SK-N-SH (cell line): Measurements from ENCODE around the gene ZFYVE9. TPM values are rescaled to one million over a fixed set of nuclear protein-coding genes. Genes with fewer than 3 reads are reported as not detected.

Experiments
- CTCF ChIA-PET: fragments of 300-600, 350-600 bp; formaldehyde crosslinking; extraction: SDS; loops from one replicate; lab custom pipeline; 2021; lab: Yijun Ruan, JAX
- POLR2A ChIA-PET: fragments of 350-600 bp; sonication (Branson Sonifier 250); formaldehyde crosslinking; extraction: SDS; loops from one replicate; lab custom pipeline; 2020; ENCODE audit warnings: antibody characterized with exemption, inconsistent platforms; lab: Yijun Ruan, JAX
- DNase-seq: peaks from one replicate; pipeline ENCODE4 v3.0.0; 2012
- H2AFZ ChIP-seq: fragments of 200-600 bp; sonication (generic); 2 replicates; pipeline ENCODE4 v1.8.1; 2016; ENCODE audit warnings: antibody characterized with exemption, mild to moderate bottlenecking, low read depth
- H3F3A ChIP-seq: fragments of 200-600 bp; sonication (generic); replicated peaks from 2 replicates; pipeline ENCODE3; 2016; ENCODE audit warnings: antibody characterized with exemption, mild to moderate bottlenecking; ENCODE audit not compliant: insufficient read depth
- H3K27ac ChIP-seq, 2 experiments: fragments of 200-500 bp in 1 of 2; fragments of 200-600 bp in 1 of 2; sonication (Bioruptor generic) in 1 of 2; sonication (generic), shearing (Covaris generic) in 1 of 2; 2 replicates each; pipeline versions ENCODE4 v1.5.1 to v1.6.1; 2014 to 2016; ENCODE audit warnings: low read depth in 2 of 2, inconsistent platforms in 1 of 2, low read length in 1 of 2, mild to moderate bottlenecking in 1 of 2, mixed read lengths in 1 of 2
- H3K27me3 ChIP-seq: fragments of 200-600 bp; sonication (generic), shearing (Covaris generic); 2 replicates; pipeline ENCODE4 v1.6.1; 2016; ENCODE audit warnings: mixed run types; ENCODE audit not compliant: insufficient read depth
- H3K36me3 ChIP-seq, 2 experiments: fragments of 200-500 bp in 1 of 2; fragments of 200-600 bp in 1 of 2; sonication (Bioruptor generic) in 1 of 2; sonication (generic) in 1 of 2; replicated peaks in 1 of 2; 2 replicates each; pipeline versions ENCODE3 to v1.5.1; 2014 to 2016; ENCODE audit warnings: low read length in 1 of 2, mild to moderate bottlenecking in 1 of 2; ENCODE audit not compliant: insufficient read depth in 2 of 2, control insufficient read depth in 1 of 2
- H3K4me1 ChIP-seq, 2 experiments: fragments of 200-500 bp in 1 of 2; fragments of 200-600 bp in 1 of 2; sonication (Bioruptor generic) in 1 of 2; sonication (generic), shearing (Covaris generic) in 1 of 2; 2 replicates each; pipeline versions ENCODE4 v1.5.1 to v1.6.1; 2014 to 2016; ENCODE audit warnings: low read depth in 1 of 2, low read length in 1 of 2, mixed run types in 1 of 2; ENCODE audit not compliant: insufficient read depth in 2 of 2, control insufficient read depth in 1 of 2
- H3K4me2 ChIP-seq: fragments of 200-600 bp; sonication (generic), shearing (Covaris generic); 2 replicates; pipeline ENCODE4 v1.6.1; 2017; ENCODE audit warnings: mixed run types
- H3K4me3 ChIP-seq, 2 experiments: fragments of 200-500 bp in 1 of 2; fragments of 200-600 bp in 1 of 2; sonication (Bioruptor generic) in 1 of 2; sonication (generic), shearing (Covaris generic) in 1 of 2; 2 replicates each; pipeline versions ENCODE4 v1.5.1 to v1.8.1; 2014 to 2016; ENCODE audit warnings: low read depth in 2 of 2, inconsistent platforms in 1 of 2, low read length in 1 of 2, mild to moderate bottlenecking in 1 of 2, mixed read lengths in 1 of 2, moderate library complexity in 1 of 2
- H3K79me2 ChIP-seq: fragments of 200-600 bp; sonication (generic); 2 replicates; pipeline ENCODE4 v1.8.1; 2017; ENCODE audit warnings: mild to moderate bottlenecking; ENCODE audit not compliant: insufficient read depth
- H3K9ac ChIP-seq: fragments of 200-600 bp; sonication (generic); 2 replicates; pipeline ENCODE4 v1.6.1; 2017; ENCODE audit warnings: mixed run types
- H3K9me2 ChIP-seq: fragments of 200-600 bp; sonication (generic); 2 replicates; pipeline ENCODE4 v1.6.1; 2017; ENCODE audit warnings: mixed run types
- H3K9me3 ChIP-seq: fragments of 200-600 bp; sonication (generic); 2 replicates; pipeline ENCODE4 v1.6.1; 2017; ENCODE audit warnings: mixed run types, mild to moderate bottlenecking, moderate library complexity
- H4K20me1 ChIP-seq: fragments of 200-600 bp; sonication (generic); 2 replicates; pipeline ENCODE4 v1.6.1; 2017; ENCODE audit warnings: mild to moderate bottlenecking, mixed run types; ENCODE audit not compliant: insufficient read depth
- CTCF ChIP-seq: fragments of 200-600 bp; sonication (generic); IDR thresholded peaks from 2 replicates; pipeline ENCODE4 v1.6.1; 2017; ENCODE audit warnings: antibody characterized with exemption, mild to moderate bottlenecking, moderate library complexity
- EP300 ChIP-seq, 2 experiments: IDR thresholded peaks; 2 replicates each; pipeline versions ENCODE4 v1.4.0 to v1.6.1; 2012; ENCODE audit warnings: borderline replicate concordance in 1 of 2, low read depth in 1 of 2, low read length in 1 of 2
- IRF3 ChIP-seq: fragments of 150-350 bp; IDR thresholded peaks from 2 replicates; pipeline ENCODE4 v1.6.1; 2016; ENCODE audit warnings: mild to moderate bottlenecking, low read depth, low read length
- NFIC ChIP-seq: IDR thresholded peaks from 2 replicates; pipeline ENCODE4 v1.4.0; 2012; ENCODE audit warnings: borderline replicate concordance
- REST ChIP-seq: IDR thresholded peaks from 2 replicates; pipeline ENCODE4 v1.6.1; 2012; ENCODE audit warnings: mild to moderate bottlenecking, low read depth, low read length, moderate library complexity
- RFX5 ChIP-seq: IDR thresholded peaks from 2 replicates; pipeline ENCODE4 v1.6.1; 2012; ENCODE audit warnings: mild to moderate bottlenecking, improper control_type of control experiment, low read length
- RXRA ChIP-seq: IDR thresholded peaks from 2 replicates; pipeline ENCODE4 v1.4.0; 2012; ENCODE audit warnings: low read depth, mild to moderate bottlenecking, borderline replicate concordance
- SIN3A ChIP-seq: IDR thresholded peaks from 2 replicates; pipeline ENCODE4 v1.6.1; 2012; ENCODE audit warnings: low read depth, mild to moderate bottlenecking, low read length, moderate library complexity, borderline replicate concordance
- TAF1 ChIP-seq: IDR thresholded peaks from 2 replicates; pipeline ENCODE4 v1.6.1; 2012; ENCODE audit warnings: low read depth, mild to moderate bottlenecking, low read length, moderate library complexity, borderline replicate concordance
- TCF12 ChIP-seq: IDR thresholded peaks from 2 replicates; pipeline ENCODE4 v1.4.0; 2012
- USF1 ChIP-seq: IDR thresholded peaks from 2 replicates; pipeline ENCODE4 v1.4.0; 2012; ENCODE audit warnings: low read depth, borderline replicate concordance
- USF2 ChIP-seq: fragments of 150-350 bp; IDR thresholded peaks from 2 replicates; pipeline ENCODE4 v1.6.1; 2017; ENCODE audit warnings: antibody characterized with exemption, low read length, low read depth, borderline replicate concordance
- ZBTB33 ChIP-seq: IDR thresholded peaks from 2 replicates; pipeline ENCODE4 v1.4.0; 2012; ENCODE audit warnings: low read depth, borderline replicate concordance
- WGBS: methylation state at CpG from one replicate; pipeline ENCODE4 v1.1.6; 2017; ENCODE audit warnings: low lambda C conversion rate; 5-methylcytosine and 5-hydroxymethylcytosine counted together
- polyA plus RNA-seq, 3 experiments: library from polyadenylated mRNA; depleted of rRNA; stranded (reverse); fragments of >200 nt; gene quantifications; 2 replicates each; pipeline ENCODE4 v1.2.3, GENCODE V29; 2012

ZFYVE9 gene
- polyA plus RNA-seq, 1 of the 3 experiments (the other 2 are of a cell fraction): 4.1 TPM

- H3F3A ChIP-seq: no peaks in the 10 kb centered on the region
- H3K27ac ChIP-seq: no peak overlapping the region
- 74% methylated on average over 1 of the region's 1 CpG for WGBS
- no peak overlapping the region for H2AFZ ChIP-seq
- H3K27me3 ChIP-seq: no peaks in the 10 kb centered on the region
- no peaks in the 10 kb centered on the region for H3K9me2 ChIP-seq
- no peak overlapping the region for H3K4me3 ChIP-seq
- H3K36me3 ChIP-seq: no peaks in the 10 kb centered on the region
- peaks cover 79% of the 10 kb centered on the region for H3K79me2 ChIP-seq
- ChIA-PET CTCF (interaction anchor here (1.4 kb wide), 1 partner anchor 198 kb away, joined by 3 read pairs; no protein-coding TSS in a partner anchor), POLR2A (no interaction called here)
- TF ChIP-seq TAF1 (no peak), USF1 (no peak), ZBTB33 (no peak), RXRA (no peak), IRF3 (no peak), REST (no peak), RFX5 (no peak), TCF12 (no peak), CTCF (no peak), USF2 (no peak), SIN3A (no peak), EP300 (IDR thresholded peaks at IDR 0.05; ENCODE audit: borderline replicate concordance in 1 of 2, low read depth in 1 of 2, low read length in 1 of 2) (no peak), NFIC (no peak)
- no peak overlapping the region for H3K9ac ChIP-seq
- no peaks in the 10 kb centered on the region for H3K9me3 ChIP-seq
- no peak for DNase-seq
- H3K4me1 ChIP-seq: peaks cover 0 to 7% of the 10 kb centered on the region in 2 experiments; a peak in 1 of 4 replicates
- H3K4me2 ChIP-seq: no peak overlapping the region
- H4K20me1 ChIP-seq: peaks cover 3% of the 10 kb centered on the region; the same call in 1 of the 2 replicates
Measured at GRCh38 chr1:52150946-52151345, 9.1 kb downstream of the ZFYVE9 start.
